GM18519 (cell line): ENCODE results near the gene TNRC6C.
"Not testable (repeated sequence)": the region's sequence is repeated elsewhere in the genome, so short reads cannot be mapped to it uniquely, and the experiment has no call there.

Experiments used
- ATAC-seq: cut with Tn5 transposase; IDR thresholded peaks from one replicate; pipeline ENCODE4 v1.9.1; 2021; ENCODE audit warnings: mild to moderate bottlenecking, moderate library complexity; ENCODE audit not compliant: unreplicated experiment, low FRiP score

Gene TNRC6C

GRCh38 chr17:78107976-78108725, 149.6 kb downstream of the TNRC6C start:
- no peak for ATAC-seq

DNA sequence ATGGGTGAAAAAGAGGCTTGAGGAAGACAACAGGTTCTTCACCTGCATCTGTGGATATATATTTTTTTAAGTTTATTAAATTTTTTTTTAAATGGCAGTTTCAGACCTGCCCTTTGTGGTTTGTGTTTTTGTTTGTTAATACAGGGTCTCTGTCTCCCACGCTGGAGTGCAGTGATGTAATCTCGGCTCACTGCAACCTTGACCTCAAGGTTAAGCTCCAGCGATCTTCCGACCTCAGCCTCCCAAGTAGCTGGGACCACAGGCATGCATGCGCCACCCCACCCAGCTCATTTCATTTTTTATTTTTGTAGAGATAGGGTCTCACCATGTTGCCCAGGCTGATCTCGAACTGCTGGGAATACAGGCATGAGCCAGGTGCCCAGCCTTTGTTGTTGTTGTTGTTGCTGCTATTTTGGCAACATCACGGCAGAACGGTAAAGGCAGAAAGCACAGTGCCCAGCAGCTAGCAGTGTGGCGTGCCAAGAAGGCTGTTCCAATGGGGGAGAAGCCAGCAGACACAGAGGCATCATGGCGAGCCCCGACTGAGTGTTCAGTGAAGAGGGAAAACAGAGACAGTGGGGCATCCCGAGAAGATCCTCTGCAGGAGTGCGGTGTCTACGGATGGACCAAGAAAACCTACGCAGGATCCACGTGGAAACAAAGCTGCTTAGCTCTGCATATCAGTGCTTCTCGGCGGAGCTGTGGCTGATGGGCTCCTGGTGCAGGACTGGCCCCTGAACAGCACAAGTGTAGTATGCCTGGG, 150.4 kb downstream of the TNRC6C start:
- no peak for ATAC-seq

DNA sequence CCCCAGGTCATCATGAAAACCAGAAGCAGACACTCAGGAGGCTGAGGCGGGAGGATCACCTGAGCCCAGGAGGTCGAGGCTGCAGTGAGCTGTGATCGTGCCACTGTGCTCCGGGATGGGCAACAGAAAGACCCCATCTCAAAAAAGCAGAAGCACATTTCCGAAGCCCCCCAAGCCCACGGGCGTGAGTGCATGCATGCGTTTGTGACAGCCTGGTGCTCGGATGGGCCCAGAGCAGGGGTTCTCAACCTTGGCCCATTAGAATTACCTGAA, 150.9 kb downstream of the TNRC6C start:
- no peak for ATAC-seq

- no peak for ATAC-seq
These were observed 152.0 kb downstream of the TNRC6C start for GRCh38 chr17:78110363-78111015.

GRCh38 chr17:78111016-78111726, 152.7 kb downstream of the TNRC6C start:
- no peak for ATAC-seq

- no peak for ATAC-seq
These were observed 153.4 kb downstream of the TNRC6C start for GRCh38 chr17:78111727-78112517.

DNA sequence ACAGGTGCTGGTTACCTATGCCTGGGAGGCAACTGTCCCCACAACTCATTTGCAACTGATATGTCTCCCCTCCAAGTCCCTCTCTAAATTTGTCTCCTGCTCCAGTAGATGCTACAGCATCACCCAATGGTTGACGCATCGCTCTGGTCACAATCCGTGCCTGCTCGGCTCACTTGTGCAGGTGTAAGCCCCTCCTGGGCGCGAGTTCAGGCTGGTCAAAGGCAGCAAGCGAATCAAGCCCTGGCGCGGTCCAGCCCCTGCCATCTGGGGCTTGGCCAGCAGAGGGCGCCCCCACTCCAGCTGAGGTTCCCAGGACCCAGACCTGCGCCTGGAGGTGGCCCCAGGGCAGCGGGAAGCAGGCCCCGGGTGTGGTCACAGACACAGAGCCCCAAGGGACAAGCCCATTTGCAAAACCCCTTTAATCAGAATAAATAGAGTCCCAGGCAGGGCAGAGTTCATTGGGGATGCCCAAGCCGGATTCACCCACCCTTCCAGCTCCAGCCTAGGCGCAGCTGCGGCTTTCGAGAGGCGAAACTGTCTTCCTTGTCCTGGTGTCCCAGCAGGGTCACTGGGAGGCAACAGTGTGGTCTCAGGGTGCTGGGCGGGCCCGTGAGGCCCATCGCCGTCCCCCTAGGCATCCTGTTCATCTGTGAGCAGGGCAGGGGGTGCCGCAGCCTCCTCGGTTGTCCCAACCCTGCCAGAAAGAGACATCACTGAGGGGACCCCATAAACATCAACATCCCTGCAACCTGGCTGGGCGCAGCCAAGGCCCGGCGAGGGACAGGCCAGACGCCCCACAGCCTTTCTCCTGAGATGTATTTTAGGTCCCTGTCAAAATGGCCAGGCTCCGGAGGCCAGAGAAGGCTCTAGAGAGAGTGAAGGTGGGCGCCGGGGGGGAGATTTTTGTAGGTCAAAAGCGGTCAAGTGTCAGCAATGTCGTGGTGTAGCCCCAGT, 154.3 kb downstream of the TNRC6C start:
- ATAC-seq, result no peak

DNA sequence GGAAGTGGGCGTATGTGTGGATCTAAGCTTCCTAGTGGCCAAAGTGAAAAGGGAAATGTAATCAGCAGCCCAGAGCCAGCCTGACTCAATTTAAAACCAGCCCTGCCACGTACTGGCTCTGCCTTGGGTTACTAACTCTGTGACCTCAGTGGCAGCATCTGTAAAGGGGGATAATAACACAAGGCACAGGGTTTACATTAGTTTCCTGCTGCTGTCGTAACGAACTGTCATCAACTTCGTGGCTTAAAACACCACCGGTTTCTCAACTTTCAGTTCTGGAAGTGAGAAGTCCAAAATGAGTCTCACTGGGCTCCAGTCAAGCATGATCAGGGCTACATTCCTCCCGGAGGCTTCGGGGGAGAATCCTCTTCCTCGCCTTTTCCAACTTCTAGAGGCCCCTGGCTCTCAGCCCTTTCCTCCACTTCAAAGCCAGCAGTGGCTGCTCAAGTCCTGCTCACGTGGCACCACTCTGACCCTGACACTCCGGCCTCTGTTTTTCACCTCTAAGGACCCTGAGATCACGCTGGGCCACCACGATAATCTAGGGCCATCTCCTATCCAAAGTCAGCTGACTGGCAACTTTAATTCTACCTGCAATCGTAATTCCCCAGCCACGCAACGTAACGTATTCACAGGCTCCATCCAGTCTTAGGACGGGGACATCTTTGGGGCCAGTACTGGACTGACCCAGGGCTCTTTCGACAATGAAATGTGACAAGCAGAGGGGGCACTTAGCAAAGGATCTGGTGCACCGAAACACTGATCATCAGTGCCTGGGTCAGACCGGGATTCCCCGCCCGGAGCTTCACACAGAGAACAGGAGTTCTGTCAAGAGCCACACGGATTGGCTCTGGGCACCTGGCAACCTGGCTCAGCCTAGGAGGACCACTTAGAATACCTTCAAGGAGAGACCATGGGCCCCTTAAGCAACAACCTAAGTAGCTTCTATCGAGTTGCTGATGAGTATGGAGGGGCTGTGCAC, 155.6 kb downstream of the TNRC6C start:
- no peak for ATAC-seq

DNA sequence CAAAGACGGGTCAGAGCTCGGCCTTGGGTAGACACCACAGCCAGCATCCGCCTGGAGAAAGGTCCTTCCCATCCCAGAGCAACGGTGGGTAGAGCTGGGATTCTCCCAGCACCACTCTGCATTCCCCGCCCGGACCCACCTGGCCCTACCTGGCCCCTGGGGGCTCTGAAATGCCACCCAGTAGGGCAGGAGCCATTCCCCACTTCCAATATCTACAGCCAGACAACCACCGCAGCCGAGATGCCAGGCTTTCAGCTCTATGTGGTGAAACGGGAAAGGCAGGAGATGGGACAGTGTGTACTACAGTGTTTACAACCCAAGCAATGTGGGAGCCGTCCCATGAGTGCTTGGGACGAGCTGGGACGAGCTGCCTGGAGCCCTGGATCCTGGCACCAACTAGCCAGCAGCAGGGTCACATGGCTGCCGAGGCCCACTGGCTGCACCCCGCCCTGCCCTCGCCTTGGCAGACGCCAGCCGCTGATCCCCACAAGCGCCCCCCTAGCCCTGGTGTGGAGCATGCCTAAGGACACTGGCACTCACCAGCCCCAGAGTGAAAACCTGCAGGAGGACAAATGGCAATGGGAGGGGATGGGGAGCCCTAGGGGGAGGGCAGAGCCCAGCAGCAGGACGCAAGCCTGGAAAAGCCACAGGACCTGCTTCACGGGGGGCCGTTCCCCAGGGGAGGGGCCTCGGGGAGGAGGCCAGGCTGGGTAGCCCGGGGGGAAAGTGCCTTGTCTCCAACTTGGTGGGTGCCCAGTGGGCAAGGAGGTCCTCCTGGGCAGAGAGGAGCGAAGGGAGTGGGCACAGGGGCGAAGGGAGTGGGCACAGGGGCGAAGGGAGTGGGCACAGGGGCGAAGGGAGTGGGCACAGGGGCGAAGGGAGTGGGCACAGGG, 156.6 kb downstream of the TNRC6C start:
- no peak for ATAC-seq

GRCh38 chr17:78115803-78116202, 157.3 kb downstream of the TNRC6C start:
- not testable (repeated sequence) for ATAC-seq

GRCh38 chr17:78116411-78116810, 157.9 kb downstream of the TNRC6C start:
- ATAC-seq, result no peak

DNA sequence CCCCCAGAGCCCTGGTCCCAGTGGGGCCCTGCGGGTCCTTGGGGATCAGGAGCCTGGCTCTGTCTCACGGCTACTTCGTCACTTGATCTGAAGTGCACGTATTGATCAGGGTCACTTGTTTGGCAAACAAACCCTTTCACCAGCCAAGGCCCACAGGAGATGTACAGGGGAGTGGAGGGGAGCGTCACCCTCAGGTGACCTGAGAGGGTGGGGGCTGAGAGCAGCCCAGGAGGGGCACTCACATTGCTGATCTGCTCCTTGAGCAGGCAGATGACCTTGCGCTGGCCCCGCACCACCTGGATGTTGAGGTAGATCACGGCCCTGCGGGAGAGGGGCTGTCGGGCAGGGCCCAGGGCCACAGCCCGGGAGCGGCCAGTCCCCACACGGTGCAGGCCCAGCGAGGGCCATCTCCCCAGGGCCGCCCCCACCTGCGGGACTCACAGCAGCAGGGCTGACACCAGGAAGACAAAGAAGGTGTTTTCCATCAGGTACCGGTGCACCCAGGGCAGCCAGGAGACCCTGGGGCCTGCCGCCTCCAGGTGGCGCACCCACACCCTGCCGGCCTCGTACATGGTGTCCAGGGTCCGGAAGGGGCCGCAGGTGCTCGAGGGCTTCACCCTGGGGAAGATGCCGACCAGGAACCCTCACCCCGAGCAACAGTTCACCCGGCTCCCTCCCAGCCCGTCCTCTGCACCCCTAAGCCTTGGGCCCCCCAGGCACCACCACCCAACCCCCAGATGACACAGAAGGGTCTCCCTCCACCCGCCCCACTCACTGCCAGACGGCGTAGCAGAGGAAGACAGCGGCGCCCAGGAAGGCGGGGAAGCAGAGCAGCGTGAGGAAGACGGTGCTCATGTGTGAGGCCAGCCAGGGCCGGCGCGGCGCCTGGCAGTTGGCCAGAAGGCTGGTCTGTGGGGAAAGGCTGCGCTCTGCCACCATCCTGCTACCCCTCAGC, 158.8 kb downstream of the TNRC6C start:
- no peak for ATAC-seq

GRCh38 chr17:78118801-78119241, 160.3 kb downstream of the TNRC6C start:
- ATAC-seq, result no peak

- no peak for ATAC-seq
These were observed 162.0 kb downstream of the TNRC6C start for GRCh38 chr17:78120537-78120936.

DNA sequence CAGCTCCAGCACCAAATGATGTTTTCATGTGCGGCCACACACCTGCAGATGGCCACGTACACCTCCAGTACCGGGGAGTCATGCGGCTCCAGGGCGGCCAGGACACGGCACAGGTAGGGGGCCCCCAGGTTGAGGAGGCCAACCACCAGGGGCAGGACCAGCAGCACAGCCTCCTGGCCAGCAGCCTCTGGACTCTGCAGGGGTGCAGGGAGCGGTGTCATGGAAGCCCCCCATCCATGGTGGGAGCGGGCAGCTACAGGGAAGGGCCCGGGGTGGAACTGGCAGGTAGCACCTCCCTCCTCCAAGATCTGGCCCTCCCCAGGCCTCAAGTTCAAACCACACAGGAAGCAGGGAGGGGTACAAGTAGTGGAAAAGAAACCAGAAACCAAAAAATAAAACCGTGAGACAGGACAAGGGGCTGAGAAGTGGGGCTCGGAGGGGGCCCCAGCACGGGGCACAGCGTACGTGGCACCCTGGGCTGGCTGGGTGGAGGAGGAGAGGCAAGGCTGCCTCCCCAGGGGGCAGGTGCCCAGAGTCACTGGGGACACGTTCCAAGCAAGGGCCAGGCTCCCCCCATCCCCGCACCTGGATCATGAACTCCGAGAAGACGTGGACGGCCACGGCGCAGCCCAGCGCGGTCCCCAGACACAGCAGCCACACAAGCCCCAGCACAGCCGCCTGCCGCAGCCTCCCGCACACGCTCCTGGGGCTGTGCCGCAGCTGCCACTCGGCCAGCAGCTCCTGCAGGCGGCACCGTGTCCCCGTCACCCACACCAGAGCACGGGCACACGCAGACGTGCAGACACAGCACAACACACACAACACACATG, 162.7 kb downstream of the TNRC6C start:
- no peak for ATAC-seq
